ENCODE measurements around the gene EHMT2. TPM values are rescaled to one million over a fixed set of nuclear protein-coding genes. Genes with fewer than 3 reads are reported as not detected.

Gene EHMT2
- total RNA-seq, 2 experiments from 2014 or later, result 33.0 to 37.3 TPM

- no peak overlapping the region for H3K27ac Mint-ChIP-seq
- DNase-seq, result no peak
- H3K36me3 Mint-ChIP-seq (ENCODE audit: low read depth), result peaks cover 18% of the 10 kb centered on the region
- intact Hi-C loops (cut with micrococcal nuclease), result no loop called here
- H3K27me3 Mint-ChIP-seq (ENCODE audit: low read depth), result no peaks in the 10 kb centered on the region
- no peaks in the 10 kb centered on the region for H3K4me1 Mint-ChIP-seq (ENCODE audit: low read depth)
- no peaks in the 10 kb centered on the region for H3K9me3 Mint-ChIP-seq
- H3K4me3 Mint-ChIP-seq, result no peak overlapping the region
- CTCF ChIA-PET, result no interaction called here
These were observed 15.2 kb downstream of the EHMT2 start for GRCh38 chr6:31882344-31882743.

DNA sequence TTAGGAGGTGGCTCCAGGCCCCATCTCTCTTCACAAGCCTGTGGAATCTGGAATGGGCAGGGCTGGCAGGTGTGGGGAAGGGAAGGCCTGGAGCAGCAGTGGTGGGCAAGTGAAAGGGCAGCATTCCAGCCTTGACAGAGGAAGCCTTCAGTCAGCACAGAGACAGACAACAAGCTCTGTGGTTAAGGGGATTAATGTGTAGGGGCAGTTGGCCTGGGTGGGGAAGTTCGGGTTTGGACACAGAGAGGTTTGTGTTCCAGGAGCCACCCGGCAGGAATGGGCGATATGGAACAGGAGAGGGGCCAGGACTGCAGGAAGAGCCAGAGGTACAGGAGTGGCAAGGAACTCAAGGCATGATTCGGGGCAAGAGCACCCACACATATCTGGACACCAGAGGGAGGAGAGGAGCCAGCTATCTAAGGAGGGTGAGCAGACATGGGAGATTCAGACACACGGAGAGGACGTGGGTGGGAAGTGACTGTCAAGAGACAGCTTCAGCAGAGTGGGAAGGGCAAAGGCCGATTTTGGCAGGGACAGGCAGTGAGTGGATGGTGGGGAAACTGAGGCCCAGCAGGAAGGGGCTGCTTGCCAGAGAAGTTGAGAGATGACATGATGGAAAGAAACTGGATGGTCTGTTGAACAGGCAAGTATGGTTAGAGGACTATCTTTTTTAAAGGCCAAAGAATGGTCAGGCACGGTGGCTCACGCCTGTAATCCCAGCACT, 16.2 kb downstream of the EHMT2 start:
- no peak for DNase-seq
- Mint-ChIP-seq H3K27me3 (ENCODE audit: low read depth) (no peaks in the 10 kb centered on the region), H3K4me1 (ENCODE audit: low read depth) (no peaks in the 10 kb centered on the region), H3K36me3 (ENCODE audit: low read depth) (peaks cover 15% of the 10 kb centered on the region), H3K9me3 (no peaks in the 10 kb centered on the region), H3K27ac (no peak overlapping the region), H3K4me3 (no peak overlapping the region)
- intact Hi-C loops (cut with micrococcal nuclease), result no loop called here
- CTCF ChIA-PET, result no interaction called here

DNA sequence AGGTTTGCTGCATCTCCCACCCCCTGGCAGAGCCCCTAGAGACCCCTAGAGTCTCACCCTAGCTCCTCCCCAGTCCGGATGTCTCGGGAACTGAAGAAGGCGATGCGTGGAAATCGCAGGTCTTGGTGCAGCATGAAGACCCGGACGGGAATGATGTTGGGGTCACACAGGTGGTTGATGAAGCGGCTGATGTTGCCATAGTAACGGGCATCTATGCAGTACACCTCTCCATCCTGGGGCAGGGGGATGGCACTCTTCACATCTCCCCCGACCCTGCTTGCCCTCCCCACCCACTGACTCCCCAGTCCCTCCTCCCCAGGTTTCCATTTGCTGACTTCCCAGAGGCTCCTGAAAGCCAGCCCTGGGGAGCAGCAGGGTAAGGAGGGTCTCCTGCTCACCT, 16.9 kb downstream of the EHMT2 start:
- no peak for DNase-seq
- no peak overlapping the region for H3K4me3 Mint-ChIP-seq
- no peaks in the 10 kb centered on the region for H3K27me3 Mint-ChIP-seq (ENCODE audit: low read depth)
- no peaks in the 10 kb centered on the region for H3K4me1 Mint-ChIP-seq (ENCODE audit: low read depth)
- intact Hi-C loops (cut with micrococcal nuclease), result no loop called here
- H3K27ac Mint-ChIP-seq, result no peak overlapping the region
- H3K9me3 Mint-ChIP-seq, result no peaks in the 10 kb centered on the region
- CTCF ChIA-PET, result interaction anchor here (0.6 to 1.1 kb wide), 3 partner anchors 8 to 220 kb away, joined by 3 read pairs; partner anchors contain the start of gene C6orf47
- H3K36me3 Mint-ChIP-seq (ENCODE audit: low read depth), result peaks cover 12% of the 10 kb centered on the region

GRCh38 chr6:31879901-31880300, 17.6 kb downstream of the EHMT2 start:
- Mint-ChIP-seq H3K4me3 (no peak overlapping the region), H3K9me3 (no peaks in the 10 kb centered on the region), H3K27ac (no peak overlapping the region), H3K4me1 (ENCODE audit: low read depth) (no peaks in the 10 kb centered on the region), H3K36me3 (ENCODE audit: low read depth) (peaks cover 12% of the 10 kb centered on the region), H3K27me3 (ENCODE audit: low read depth) (no peaks in the 10 kb centered on the region)
- CTCF ChIA-PET, result interaction anchor here (0.6 to 1.1 kb wide), 3 partner anchors 9 to 219 kb away, joined by 3 read pairs; partner anchors contain the start of gene C6orf47
- DNase-seq, result no peak
- intact Hi-C loops (cut with micrococcal nuclease), result no loop called here

GRCh38 chr6:31879143-31879542, 18.4 kb downstream of the EHMT2 start:
- H3K9me3 Mint-ChIP-seq, result no peaks in the 10 kb centered on the region
- CTCF ChIA-PET, result no interaction called here
- H3K4me3 Mint-ChIP-seq, result no peak overlapping the region
- no peaks in the 10 kb centered on the region for H3K27me3 Mint-ChIP-seq (ENCODE audit: low read depth)
- H3K27ac Mint-ChIP-seq, result no peak overlapping the region
- no peak for DNase-seq
- no peaks in the 10 kb centered on the region for H3K4me1 Mint-ChIP-seq (ENCODE audit: low read depth)
- H3K36me3 Mint-ChIP-seq (ENCODE audit: low read depth), result peaks cover 12% of the 10 kb centered on the region
- intact Hi-C loops (cut with micrococcal nuclease), result no loop called here

DNA sequence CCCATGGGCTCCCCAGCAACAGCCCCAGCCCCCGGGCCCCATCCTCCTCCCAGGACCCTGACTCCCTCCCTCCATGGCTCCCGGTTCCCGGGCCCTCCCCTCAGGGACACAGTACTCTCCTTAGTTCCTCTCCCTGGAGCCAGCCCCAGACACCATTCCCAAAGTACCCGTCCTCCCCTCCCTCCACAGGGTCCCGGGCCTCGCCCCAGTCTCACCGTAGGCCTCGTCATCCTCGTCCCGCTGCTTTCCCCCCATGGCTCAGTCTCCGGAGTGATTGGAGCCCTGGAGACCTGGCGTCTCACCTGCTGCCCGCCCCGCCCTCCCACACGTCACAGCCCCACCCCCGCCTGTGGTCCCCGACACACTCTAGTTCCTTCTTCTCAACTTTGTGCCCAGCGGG, 18.8 kb downstream of the EHMT2 start, which contains the start of gene SLC44A4:
TSS of gene SLC44A4 (minus strand) at position 272 of the 400 bp plus-strand sequence. CDS start at position 255, 17 bp downstream.
- no peak for DNase-seq
- CTCF ChIA-PET, result no interaction called here
- Mint-ChIP-seq H3K9me3 (no peaks in the 10 kb centered on the region), H3K27me3 (ENCODE audit: low read depth) (no peaks in the 10 kb centered on the region), H3K27ac (no peak within 1 kb of the TSS), H3K4me1 (ENCODE audit: low read depth) (no peaks in the 10 kb centered on the region), H3K4me3 (no peak within 1 kb of the TSS), H3K36me3 (ENCODE audit: low read depth) (peaks cover 12% of the 10 kb centered on the region)
- intact Hi-C loops (cut with micrococcal nuclease), result no loop called here

GRCh38 chr6:31878222-31878621, 19.3 kb downstream of the EHMT2 start:
- intact Hi-C loops (cut with micrococcal nuclease), result no loop called here
- H3K36me3 Mint-ChIP-seq (ENCODE audit: low read depth), result peaks cover 12% of the 10 kb centered on the region
- DNase-seq, result no peak
- no peaks in the 10 kb centered on the region for H3K27me3 Mint-ChIP-seq (ENCODE audit: low read depth)
- no peaks in the 10 kb centered on the region for H3K9me3 Mint-ChIP-seq
- CTCF ChIA-PET, result no interaction called here
- no peaks in the 10 kb centered on the region for H3K4me1 Mint-ChIP-seq (ENCODE audit: low read depth)
- H3K27ac Mint-ChIP-seq, result no peak overlapping the region
- H3K4me3 Mint-ChIP-seq, result no peak overlapping the region

DNA sequence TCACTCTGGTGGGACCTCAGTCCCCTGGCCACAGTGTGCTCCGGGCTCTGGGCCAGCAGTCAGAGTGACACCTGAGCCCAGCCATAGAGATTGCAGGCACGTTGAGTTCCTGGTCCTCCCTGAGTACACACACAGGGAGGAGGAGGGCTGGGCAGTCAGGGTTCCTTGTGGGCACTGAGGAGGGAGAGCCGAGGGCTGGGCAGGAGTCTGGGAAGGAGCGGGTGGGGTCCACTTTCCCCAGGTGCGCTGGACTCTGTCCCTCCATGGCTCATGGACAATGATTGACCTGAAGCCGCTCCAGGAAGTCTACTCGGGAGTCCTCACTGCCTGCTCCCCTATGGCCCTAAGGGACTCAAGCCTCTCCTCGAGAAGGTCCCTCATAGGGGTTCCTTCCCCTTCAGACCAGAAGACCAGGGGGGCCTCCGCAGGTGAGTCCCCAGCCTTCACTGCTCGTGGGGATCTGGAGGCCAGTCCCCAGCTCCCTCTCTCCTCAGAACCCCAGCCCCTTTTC, 19.8 kb downstream of the EHMT2 start:
- CTCF ChIA-PET, result no interaction called here
- Mint-ChIP-seq H3K27ac (no peak overlapping the region), H3K4me3 (no peak overlapping the region), H3K27me3 (ENCODE audit: low read depth) (no peaks in the 10 kb centered on the region), H3K9me3 (no peaks in the 10 kb centered on the region), H3K36me3 (ENCODE audit: low read depth) (peaks cover 12% of the 10 kb centered on the region), H3K4me1 (ENCODE audit: low read depth) (no peaks in the 10 kb centered on the region)
- no peak for DNase-seq
- intact Hi-C loops (cut with micrococcal nuclease), result no loop called here

- Mint-ChIP-seq H3K4me1 (ENCODE audit: low read depth) (no peaks in the 10 kb centered on the region), H3K36me3 (ENCODE audit: low read depth) (peaks cover 9% of the 10 kb centered on the region), H3K4me3 (no peak overlapping the region), H3K9me3 (no peaks in the 10 kb centered on the region), H3K27me3 (ENCODE audit: low read depth) (no peaks in the 10 kb centered on the region), H3K27ac (no peak overlapping the region)
- CTCF ChIA-PET, result no interaction called here
- no peak for DNase-seq
- intact Hi-C loops (cut with micrococcal nuclease), result no loop called here
These were observed 20.3 kb downstream of the EHMT2 start for GRCh38 chr6:31877125-31877650.

DNA sequence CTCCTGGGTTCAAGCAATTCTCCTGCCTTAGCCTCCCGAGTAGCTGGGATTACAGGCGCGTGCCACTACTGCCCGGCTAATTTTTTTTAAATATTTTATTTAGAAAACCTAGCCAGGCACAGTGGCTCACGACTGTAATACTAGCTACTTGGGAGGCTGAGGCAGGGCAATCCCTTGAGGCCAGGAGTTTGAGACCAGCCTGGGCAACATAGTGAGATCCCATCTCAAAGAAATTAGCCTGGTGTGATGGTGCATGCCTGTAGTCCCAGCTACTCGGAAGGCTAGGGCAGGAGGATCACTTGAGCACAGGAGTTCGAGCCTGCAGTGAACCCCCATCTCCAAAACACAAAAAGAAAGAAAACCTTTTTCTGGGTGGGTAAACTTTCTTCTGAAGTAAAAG, 21.1 kb downstream of the EHMT2 start:
- CTCF ChIA-PET, result interaction anchor here (0.7 to 1.5 kb wide), 3 partner anchors 12 to 211 kb away, joined by 3 to 4 read pairs (median 3); no protein-coding TSS in a partner anchor
- intact Hi-C loops (cut with micrococcal nuclease), result no loop called here
- no peak overlapping the region for H3K27ac Mint-ChIP-seq
- peaks cover 5% of the 10 kb centered on the region for H3K36me3 Mint-ChIP-seq (ENCODE audit: low read depth)
- H3K4me3 Mint-ChIP-seq, result no peak overlapping the region
- no peaks in the 10 kb centered on the region for H3K9me3 Mint-ChIP-seq
- DNase-seq, result no peak
- no peaks in the 10 kb centered on the region for H3K27me3 Mint-ChIP-seq (ENCODE audit: low read depth)
- H3K4me1 Mint-ChIP-seq (ENCODE audit: low read depth), result no peaks in the 10 kb centered on the region

DNA sequence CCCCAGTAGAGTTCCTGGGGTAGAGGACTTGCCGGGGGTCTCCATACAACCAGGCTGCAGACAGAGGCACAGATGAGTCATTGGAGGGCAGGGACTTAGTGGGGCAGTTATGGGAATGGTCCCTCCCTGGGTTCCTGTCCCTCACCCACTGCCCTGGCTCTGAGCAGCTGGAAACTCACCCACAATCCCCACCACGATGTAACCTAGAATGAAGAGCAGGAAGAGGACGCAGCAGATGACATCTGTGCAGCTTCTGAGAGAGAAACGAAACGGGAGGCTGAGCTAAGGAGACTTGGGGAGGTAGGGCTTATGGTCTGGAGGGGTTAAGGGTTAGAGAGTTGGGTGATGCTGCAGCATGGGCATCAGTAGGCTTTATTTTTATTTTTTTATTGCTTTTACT, 21.6 kb downstream of the EHMT2 start:
- no peaks in the 10 kb centered on the region for H3K9me3 Mint-ChIP-seq
- intact Hi-C loops (cut with micrococcal nuclease), result no loop called here
- CTCF ChIA-PET, result interaction anchor here (0.7 to 1.5 kb wide), 4 partner anchors 12 to 211 kb away, joined by 3 to 4 read pairs (median 3); no protein-coding TSS in a partner anchor
- no peaks in the 10 kb centered on the region for H3K4me1 Mint-ChIP-seq (ENCODE audit: low read depth)
- H3K27me3 Mint-ChIP-seq (ENCODE audit: low read depth), result no peaks in the 10 kb centered on the region
- DNase-seq, result no peak
- H3K4me3 Mint-ChIP-seq, result no peak overlapping the region
- H3K27ac Mint-ChIP-seq, result no peak overlapping the region
- peaks cover 1% of the 10 kb centered on the region for H3K36me3 Mint-ChIP-seq (ENCODE audit: low read depth)

DNA sequence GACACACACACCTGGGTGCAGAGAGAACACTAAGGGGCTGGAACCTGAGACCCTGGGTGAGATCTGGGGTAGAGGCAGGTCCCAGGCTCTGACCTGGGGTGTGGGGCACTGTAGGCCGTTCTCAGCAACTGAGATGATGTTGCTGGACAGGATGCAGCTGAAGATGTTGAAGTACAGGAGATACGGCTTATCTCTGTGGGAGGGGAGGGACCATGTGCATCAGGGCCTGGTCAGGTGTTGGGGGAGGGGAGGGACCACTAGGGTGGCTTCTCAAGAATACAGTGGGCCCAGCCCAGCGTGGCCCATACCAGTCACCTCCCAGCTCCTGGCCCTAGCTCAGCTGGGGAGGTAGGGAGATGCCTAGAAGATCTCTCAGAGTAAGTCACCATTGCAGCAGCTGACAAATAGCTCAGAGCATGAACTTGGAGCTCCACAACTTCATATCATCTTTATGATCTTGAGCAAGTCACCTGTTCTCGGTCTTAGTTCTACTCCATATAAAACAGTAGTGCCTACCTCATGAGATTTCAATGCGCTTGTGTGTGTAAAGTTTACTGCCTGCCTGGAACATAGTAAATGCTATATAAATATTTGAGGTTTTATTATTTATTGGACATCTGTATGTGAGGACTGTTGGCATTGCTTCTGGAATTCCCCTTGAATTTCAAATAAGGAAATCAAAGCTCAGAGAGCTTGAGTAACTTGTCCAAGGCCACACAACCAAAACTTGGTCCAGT, 22.5 kb downstream of the EHMT2 start:
- no peaks in the 10 kb centered on the region for H3K27me3 Mint-ChIP-seq (ENCODE audit: low read depth)
- CTCF ChIA-PET, result interaction anchor here (0.8 to 1.5 kb wide), 4 partner anchors 11 to 180 kb away, joined by 3 to 4 read pairs (median 3); no protein-coding TSS in a partner anchor
- H3K4me1 Mint-ChIP-seq (ENCODE audit: low read depth), result no peaks in the 10 kb centered on the region
- no peak overlapping the region for H3K4me3 Mint-ChIP-seq
- no peaks in the 10 kb centered on the region for H3K36me3 Mint-ChIP-seq (ENCODE audit: low read depth)
- no peaks in the 10 kb centered on the region for H3K9me3 Mint-ChIP-seq
- intact Hi-C loops (cut with micrococcal nuclease), result no loop called here
- no peak overlapping the region for H3K27ac Mint-ChIP-seq
- no peak for DNase-seq
